Measurements from ENCODE around the gene CBLB.

CBLB gene

DNA sequence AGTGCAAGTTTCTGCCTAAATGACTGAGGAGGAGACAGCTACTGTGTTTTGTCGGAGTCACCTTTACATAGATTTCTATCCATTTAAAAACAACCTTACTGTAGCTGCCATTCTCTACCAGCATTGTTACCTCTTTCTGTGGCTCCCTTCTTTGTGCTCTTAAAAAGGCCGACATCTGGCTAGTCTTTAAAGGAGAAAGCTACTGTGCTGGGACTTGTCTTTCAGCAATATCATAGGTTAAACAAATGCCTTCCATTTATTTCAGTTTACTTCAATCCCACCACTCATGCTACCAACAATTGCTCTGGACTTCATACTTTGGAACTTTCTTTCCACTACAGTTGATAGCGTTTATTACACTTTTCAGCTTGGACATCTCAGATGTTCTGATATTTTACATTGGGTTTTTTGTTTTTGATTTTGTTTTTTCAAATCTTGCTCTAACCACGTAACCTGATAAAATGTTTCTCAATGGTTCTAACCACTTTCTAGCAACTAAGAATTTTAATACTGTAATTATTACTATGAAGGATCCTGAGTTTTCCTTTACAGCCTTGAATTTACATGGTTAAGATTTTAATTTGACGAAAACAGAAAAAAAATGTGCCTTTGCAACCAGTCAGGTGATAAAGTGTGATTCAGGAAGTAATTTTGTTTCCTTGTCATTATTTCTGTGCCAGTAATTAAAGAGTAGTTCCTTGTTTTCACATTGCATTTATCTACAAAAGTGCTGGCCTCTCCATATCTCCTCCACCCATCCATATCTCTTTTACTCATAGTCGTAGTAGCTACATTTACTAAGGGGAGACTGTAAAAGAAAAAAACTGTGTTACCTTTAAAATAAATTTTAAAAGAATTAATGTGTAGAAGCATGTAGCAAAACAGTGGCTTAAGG lies 1.3 kb upstream of the CBLB start:
- DNase-seq (ENCODE audit: low read depth) = no peak

DNA sequence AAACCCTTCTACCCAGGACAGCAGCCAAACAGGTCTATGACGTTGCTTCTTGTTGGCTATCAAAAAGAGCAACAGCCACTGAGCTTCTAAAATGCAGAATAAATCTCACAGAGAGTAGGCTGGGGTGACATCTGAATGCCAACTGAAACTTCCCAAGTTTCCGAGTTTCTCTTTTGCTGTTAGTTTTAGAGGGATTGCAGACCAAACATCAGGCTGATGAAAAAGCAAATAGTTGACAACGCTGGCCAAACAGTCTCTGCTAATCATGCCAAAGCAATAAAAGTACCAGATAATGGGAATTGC lies 670 bp upstream of the CBLB start:
- DNase-seq (ENCODE audit: low read depth) = no peak

DNA sequence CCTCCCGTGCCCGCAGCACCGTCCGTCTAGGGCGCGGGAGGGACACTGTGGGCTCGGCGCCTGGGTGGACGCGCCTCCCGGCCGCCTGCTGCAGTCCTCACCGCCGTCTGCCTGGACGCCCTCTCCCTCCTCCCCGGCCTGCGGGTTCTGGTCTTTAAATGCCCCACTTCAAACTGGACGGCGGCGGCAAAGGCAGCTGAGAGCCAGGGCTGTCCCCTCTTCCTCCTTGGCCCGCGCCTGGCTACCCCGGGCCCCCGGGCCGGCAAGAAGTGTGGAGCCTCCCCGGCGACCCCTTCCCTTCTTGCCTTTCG lies 426 bp downstream of the CBLB start:
- DNase-seq (ENCODE audit: low read depth) = no peak

DNA sequence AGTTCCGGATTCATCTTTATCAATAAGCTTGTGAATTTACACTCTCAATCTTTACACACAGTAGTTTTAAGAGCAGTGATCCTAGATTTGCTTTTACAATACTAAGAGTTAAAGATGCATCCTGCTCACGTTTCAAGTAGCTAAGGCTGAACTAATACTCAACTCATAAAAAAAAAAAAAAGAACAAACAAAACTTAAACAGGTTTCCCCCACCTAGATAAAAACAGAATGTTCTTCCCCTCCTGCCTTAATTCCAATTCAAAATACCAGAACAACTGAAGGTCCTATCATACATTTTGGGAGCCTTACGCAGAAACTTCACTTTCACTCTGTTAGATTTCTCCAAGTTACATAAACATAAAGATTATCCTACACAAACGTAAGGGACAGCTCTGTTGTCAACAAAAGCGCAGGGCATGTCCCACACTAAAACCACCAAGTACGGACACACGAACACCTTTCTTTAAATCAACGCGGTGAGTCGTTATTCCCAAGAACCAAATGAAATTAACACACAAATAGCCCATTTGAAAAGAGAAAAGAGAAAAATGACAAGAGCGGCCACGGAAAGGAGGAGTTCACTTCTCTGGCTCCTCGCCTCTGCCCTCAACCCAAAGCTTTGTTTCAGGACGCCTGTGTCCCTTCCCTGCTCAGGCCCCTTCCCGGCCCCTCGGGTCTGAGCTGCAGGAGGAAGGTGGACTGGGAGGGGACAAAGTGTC lies 941 bp downstream of the CBLB start:
- no peak for DNase-seq (ENCODE audit: low read depth)

DNA sequence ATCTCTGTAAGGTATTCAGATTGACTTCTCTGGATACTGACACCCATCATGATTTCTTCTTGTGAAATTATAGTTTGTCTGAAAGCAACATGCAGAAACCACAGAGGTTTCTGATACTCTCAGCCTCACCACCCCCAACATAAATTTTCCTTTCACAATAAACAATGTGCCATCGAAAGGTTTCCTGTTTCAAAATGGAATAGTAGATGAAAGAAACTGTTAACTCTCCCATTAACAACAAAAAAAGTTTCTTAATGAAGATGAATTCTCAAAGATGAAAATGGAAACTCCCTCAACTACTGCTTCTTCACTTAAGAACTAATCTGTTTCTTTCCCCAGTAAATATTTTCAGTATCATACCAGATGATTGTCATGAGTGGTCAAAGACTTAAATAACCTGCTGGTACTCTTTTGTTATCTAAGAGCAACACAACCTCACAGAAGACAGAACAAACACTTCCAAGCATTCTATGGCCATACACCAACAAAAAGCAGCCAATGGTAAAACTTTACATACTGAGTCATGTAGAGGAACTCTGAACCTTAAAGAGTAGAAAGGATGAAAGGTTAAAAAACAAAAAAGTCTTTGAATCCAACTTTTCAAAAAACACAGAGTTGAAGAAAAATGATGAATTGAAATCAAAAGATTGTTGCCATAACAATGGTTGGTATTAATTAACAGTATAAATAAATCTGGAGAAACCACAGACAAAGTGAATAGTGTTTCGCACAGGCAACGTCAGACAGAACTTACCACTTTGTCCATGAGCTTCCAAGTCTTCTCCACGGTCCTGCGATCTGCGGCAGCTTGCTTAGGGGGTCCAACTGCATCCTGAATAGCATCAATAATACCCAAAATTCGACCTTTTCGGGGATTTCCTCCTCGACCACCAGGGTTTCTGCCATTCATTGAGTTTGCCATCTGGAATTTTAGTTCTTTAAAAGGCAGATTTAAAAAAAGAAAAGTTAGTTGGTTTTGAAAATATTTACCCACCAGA lies 1.9 kb downstream of the CBLB start:
- peak; percentile 24 for DNase-seq (ENCODE audit: low read depth)

DNA sequence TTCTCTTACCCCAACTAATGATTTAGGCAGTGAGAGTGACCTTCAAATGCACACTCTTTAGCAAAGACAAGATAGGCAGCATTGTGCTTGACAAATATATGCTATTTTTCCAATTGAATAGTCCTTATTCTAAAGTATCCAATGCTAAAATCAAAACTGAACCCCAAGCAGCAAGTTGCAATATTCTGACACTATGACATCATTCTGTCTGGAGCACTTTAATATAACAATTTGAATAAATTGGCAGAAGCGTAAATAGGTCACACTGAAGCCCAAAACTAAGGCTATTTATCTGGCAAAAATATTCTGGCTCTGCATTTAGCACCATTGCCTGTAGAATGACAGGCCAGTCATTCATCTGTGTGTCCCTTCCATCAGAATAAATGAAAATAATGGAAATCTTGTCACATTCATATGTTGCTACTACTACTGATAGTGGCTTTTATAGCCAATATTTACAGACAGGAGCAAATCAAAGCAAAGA lies 2.9 kb downstream of the CBLB start:
- DNase-seq (ENCODE audit: low read depth) = no peak

DNA sequence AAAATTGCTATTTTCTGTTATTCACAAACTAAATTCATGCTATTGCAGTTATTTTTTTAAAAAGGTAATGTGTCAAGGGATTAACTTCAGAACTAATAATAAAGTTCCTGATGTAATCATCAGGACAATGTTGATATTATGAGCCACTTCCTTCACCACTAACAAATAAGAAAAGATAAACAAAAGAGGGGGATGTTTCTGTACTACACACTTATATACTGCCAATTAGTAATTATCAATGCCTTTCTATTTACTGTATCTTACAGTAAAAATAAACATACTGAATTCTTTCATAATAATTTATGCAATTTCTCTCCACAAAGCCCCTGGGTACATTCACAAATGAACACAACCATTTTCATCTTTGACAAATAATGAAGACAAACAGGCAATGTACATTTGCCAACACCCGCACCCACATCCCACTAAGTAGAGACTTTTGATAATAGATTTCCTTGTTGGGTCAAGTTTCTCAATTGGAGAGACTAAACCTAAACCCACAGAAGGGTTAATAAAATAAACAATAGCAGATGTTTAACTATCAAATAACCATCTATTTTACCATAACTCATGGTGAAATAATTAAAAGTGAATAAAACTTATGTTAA lies 3.7 kb downstream of the CBLB start:
- no peak for DNase-seq (ENCODE audit: low read depth)

DNA sequence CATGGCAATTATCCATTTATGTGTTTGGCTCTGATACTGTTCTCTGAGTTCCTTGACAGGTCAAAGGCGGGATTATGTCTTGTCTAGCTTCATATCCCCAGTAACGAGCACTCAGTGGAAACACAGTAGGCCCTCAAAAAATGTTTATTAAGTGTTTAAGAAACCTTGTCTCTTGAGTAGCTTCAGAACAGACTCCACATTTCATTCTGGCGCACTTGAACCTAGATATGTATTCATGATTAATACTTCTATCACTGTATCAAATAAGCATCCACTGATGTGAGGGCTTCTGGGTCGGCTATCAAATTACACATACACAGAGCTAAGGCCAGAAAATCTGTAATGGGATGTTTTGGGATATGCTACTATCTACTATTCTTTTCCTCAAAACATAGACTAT lies 4.6 kb downstream of the CBLB start:
- no peak for DNase-seq (ENCODE audit: low read depth)

DNA sequence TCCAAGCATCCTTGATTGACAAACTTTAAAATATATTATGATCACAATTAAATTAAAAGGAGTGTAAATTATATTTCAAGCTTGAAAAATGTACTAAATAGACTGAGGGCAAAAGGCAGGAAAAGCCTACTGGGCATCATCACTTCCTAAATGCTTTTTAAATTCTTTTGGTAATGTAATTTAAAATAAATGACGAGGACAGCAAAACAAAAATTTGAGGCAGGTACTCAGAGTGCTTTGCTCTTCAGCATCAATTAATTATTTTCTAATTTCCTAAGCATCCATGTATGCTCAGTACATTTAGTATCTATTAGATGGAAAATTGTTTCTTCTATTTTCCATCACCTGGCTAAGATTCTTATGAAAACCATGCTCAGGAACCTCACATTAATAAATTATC lies 5.2 kb downstream of the CBLB start:
- DNase-seq (ENCODE audit: low read depth) = no peak

DNA sequence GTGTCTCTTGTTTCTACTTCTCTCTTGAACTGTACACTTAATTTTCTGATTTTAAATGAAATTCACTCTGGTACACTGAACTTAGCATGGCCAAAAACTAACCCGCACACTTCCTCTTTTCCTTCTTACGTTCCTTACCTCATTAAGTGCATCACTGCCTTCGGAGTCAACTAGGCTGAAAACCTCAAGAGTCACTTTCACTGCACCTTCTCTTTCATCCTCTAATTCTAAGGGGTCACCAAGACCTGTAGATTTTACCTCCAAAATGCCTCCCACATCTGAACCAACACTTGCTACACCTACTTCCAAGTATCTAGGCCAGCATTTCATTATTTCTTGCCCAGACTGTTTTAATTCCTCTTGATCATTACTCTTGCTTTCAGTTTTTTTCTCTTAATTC lies 6.6 kb downstream of the CBLB start:
- no peak for DNase-seq (ENCODE audit: low read depth)

DNA sequence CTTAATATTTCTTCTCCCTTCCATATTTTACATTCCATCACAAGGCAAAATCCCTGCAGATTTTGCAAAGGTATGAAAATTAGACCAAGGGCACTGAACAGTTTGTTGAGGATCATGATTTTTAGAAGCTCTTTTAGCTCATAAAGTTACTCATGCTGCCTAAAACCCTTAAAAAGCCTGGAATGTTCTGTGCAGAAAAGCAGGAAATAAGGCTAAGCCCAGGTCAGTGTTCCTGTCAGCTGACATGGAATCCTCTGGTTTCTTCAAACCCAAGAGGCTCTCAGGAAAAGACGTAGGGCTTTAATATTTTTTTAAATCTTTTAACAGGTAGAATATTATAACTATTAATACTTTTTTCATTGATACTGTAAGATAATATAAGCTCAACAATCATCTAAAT lies 8.2 kb downstream of the CBLB start:
- DNase-seq (ENCODE audit: low read depth) = no peak

DNA sequence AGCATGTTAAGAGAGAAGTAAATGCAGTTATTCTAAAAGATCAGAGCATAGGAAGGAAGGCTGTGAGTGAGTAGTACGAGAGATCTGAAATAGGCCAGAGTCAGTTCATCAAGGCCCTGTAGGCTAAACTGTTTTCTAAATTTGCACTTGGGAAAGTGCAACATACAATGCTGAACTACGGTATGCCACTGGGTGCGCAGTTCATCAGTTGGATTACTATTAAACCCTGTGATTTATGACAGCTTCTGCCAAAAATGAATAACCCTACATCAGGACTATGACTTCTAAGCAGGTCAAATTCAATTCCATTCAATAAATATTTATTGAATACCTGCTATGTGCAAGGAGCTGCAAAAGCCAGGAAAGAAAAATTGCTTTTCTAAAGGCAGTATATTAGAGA lies 10.8 kb downstream of the CBLB start:
- no peak for DNase-seq (ENCODE audit: low read depth)

DNA sequence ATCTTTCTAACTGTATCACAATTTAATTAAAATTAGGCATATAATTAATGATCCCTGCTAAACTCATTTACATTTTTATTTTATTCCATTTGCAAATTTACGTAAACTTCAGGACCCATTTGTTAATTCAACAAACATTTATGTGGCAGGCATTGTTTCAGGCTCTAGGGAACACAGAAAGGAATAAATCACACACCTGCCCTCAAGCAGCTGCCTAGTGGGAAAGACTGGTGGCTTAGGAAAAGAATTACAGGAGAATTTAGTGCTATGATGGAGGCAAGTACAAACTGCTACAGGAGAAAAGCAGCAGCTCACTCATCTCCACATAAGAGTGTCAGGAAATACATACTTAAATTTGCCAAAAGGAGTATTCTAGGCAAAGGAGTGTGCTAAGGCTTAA lies 11.2 kb downstream of the CBLB start:
- DNase-seq (ENCODE audit: low read depth) = no peak

DNA sequence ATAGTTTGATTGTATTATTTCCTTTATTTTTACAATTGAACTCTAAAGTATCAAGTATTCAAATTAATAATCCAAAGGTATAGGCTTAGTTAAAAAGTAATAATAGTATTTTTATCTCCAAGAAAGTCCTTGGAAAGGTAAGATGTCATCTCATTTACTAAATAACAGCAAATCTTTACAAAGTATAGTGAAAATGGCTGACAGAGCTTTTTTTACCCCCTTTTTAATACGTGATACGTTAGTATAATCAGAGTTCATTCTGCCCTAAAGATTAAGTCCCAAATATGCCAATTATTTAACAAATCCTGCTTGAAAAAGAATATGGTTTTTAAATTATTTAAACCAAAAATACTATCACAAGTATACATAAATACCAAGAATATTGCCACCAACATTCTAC lies 12.2 kb downstream of the CBLB start:
- DNase-seq (ENCODE audit: low read depth) = no peak

DNA sequence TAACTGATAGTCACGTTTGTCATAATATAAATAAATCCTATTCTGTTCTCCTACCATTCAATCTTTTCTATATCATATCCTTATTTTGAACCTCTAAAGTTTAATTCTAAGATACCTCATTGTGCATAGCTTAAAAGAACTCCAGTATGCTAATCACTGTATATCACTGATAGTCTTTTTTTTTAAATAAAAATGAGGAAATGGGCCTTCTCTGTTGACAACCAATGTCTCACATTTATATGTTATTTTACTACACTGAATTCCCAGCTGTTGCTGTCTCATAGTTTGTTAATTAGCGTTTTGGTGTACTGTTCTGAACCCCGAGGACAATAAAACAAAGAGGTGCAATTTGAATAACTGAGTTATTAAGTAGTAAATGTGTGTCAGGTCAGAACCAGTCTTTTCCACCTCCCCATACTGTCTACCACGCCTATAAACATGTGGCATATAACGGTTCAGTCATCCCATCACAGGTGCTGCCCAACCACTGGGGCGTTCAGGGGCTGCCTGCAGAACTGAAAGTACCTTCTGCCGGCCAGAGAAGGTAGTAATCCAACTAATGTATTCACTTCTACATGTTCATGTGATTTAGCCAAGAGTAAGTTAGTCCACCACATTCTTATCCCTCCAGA lies 14.9 kb downstream of the CBLB start:
- DNase-seq (ENCODE audit: low read depth) = no peak

DNA sequence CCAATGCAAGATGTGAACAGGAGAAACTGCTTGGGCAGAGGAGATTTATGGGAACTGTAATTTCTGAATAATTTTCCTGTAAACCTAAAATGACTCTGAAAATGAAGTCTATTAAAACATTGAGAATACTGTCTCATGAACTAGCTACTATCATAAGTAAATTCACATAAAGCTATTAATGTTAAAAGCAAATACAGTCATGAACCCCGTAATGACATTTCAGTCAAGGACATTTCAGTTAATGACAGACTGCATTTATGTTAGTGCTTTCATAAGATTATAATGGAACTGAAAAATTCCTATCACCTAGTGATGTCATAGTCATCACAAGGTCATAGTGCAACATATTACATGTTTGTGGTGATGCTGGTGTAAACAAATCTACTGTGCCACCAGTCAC lies 17.2 kb downstream of the CBLB start:
- DNase-seq (ENCODE audit: low read depth) = no peak

DNA sequence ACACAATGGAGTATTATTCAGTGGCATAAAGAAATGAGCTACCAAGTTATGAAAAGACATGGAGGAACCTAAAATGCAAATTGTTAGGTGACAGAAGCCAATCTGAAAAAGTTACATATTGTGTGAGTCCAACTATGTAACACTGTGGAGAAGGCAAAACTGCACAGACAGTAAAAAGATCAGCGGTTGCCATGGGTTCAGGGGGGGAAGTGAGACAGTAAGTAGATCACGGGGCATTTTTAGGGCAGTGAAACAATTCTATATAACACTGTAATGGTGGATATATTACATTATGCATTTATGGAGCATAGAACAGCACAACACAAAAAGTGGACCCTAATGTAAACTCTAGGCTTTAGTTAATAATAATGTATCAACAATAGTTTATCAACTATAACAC lies 17.6 kb downstream of the CBLB start:
- no peak for DNase-seq (ENCODE audit: low read depth)

DNA sequence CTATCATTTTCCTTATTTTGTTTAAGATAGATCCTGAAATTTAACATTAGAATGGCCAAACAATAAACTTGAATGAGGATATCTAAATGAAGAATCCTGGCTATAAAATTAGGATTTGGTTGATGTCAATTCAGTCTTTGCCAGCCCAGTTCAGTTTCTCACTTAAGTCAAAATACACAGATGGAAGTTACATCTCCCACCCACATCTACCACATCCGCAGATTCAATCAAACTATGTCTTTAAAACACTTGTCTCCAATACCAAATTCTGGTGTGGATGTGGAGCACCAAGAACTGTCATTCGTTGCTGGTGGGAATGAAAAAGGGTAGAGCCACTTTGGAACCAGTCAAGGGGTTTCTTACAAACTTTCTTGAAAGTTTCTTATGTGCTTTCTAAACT lies 18.2 kb downstream of the CBLB start:
- no peak for DNase-seq (ENCODE audit: low read depth)

DNA sequence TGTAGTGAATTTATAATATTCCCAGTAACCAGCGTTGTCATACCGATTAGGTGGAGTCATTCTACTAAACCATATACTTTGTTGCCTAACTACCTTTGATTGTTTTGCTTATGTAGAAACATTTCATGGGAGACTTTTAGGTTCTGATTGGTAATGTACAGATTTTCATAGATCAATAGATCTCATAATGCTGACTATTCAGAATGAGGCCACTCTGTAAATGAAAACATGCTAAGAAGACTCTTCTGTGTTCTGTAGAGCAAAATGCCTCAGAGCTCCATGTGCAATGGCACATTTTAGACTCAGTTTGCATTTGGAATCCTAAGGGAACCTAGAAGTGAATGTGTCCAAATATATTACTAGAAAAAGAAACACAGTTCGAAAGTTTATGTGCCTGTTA lies 20.0 kb downstream of the CBLB start:
- no peak for DNase-seq (ENCODE audit: low read depth)

DNA sequence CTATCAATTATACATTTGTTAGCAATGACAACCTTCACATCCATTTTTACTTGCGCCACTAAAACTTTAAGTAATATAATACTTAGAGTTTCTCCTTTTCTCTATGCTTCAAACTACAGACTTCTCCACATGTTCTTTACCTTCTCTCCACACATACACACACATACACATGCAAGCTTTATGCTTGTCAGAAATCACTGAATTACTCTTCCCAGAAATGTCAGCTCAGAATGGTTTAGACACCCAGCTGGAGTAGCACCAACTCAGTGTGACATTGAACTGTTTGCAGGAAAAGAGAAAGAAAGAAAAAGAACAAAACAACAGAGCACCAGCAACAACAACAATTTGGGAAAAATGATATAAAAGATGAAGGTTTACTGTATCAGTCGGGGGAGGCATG lies 20.9 kb downstream of the CBLB start:
- no peak for DNase-seq (ENCODE audit: low read depth)

DNA sequence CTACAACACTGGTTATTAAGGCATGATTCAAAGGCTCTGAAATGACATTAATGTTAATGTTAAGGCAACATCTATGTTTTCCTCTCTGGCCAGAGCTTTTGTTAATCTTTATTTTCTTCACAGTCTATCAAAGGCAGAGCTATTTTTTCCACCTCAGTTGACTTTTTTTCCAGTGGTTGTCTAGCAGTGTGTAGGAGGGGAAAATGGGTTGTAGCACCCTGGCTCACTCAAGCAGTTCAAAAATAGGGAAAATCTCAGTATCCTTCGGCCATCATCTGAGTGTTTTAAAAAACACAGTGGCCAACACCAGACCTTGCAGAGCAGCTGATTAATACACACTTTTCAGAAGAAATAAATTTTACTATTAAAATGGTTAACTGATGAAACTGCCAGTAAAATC lies 21.4 kb downstream of the CBLB start:
- no peak for DNase-seq (ENCODE audit: low read depth)

DNA sequence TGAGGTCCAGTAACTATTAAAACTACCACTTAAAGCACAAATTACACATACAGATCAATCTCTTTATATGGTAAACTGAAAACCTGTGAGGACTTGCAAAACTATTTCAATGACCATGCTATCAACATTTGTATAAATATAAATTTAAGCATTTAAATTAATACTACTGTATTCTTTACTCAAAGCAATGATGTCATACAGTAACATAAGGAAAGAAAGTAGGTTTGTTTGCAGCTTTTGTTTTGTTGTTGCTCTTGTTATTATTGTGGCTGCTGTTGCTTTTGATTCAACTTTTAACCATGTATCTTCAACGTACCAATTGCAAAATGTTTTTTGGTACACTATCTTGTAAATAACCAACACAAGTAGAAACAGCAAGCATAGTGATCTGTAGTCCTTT lies 22.0 kb downstream of the CBLB start:
- DNase-seq (ENCODE audit: low read depth) = no peak
